Kidney (tissue), 14 donors: ENCODE results near the gene CXCR6. TPM values are rescaled to one million over a fixed set of nuclear protein-coding genes. Genes with fewer than 3 reads are reported as not detected.

ENCODE experiments used
- DNase-seq, 5 donors: peaks; one replicate each; pipeline ENCODE4 v3.0.0-alpha.2; 2013 to 2020
- FAIRE-seq: peaks from 2 replicates; lab custom pipeline; 2012; peaks lifted over from hg19 to GRCh38; lab: Jason Lieb, UNC
- H3K27ac ChIP-seq, 2 donors: one replicate each; pipeline ENCODE4 v1.7.0; 2013; ENCODE audit warnings: low read depth in 2 of 2, low read length in 2 of 2, inconsistent platforms in 1 of 2
- H3K27me3 ChIP-seq: one replicate; pipeline ENCODE4 v1.7.1; 2013; ENCODE audit warnings: low read length, inconsistent platforms; ENCODE audit not compliant: control insufficient read depth, insufficient read depth
- H3K36me3 ChIP-seq, 3 donors: one replicate each; pipeline versions ENCODE4 v1.7.0 to v1.7.1; 2013; ENCODE audit warnings: low read length in 3 of 3, control low read depth in 1 of 3, inconsistent platforms in 1 of 3; ENCODE audit not compliant: insufficient read depth in 3 of 3, control insufficient read depth in 2 of 3
- H3K4me1 ChIP-seq, 3 donors: one replicate each; pipeline versions ENCODE4 v1.7.0 to v1.7.1; 2013; ENCODE audit warnings: low read length in 3 of 3, inconsistent platforms in 1 of 3, low read depth in 1 of 3; ENCODE audit not compliant: control insufficient read depth in 2 of 3, insufficient read depth in 2 of 3
- H3K4me3 ChIP-seq, 3 donors: one replicate each; pipeline versions ENCODE4 v1.7.0 to v1.8.1; 2013; ENCODE audit warnings: low read length in 3 of 3, control low read depth in 1 of 3, inconsistent platforms in 1 of 3
- H3K9ac ChIP-seq, 3 donors: one replicate each; pipeline versions ENCODE4 v1.7.0 to v1.7.1; 2013; ENCODE audit warnings: low read length in 3 of 3, control low read depth in 1 of 3, inconsistent platforms in 1 of 3
- H3K9me3 ChIP-seq, 3 donors: one replicate each; pipeline versions ENCODE4 v1.7.0 to v1.7.1; 2013; ENCODE audit warnings: low read length in 3 of 3, control low read depth in 1 of 3, inconsistent platforms in 1 of 3; ENCODE audit not compliant: control insufficient read depth in 2 of 3, insufficient read depth in 1 of 3
- CTCF ChIP-seq: IDR thresholded peaks from 3 replicates; pipeline ENCODE4 v1.5.1; 2012; ENCODE audit warnings: mild to moderate bottlenecking, moderate library complexity, borderline replicate concordance; ENCODE audit not compliant: insufficient read depth; ENCODE audit errors: extremely low read depth
- intact Hi-C: fragments of 100-400 bp; cut with DNase I; formaldehyde crosslinking; loops from one replicate; pipeline ENCODE4 v1.11.1; 2022
- polyA plus RNA-seq: library from polyadenylated mRNA; stranded (reverse); fragments of 350-450 nt; fragmentation: Illumina TruSeq; extraction: RNeasy Lipid Tissue Mini Kit (QIAGEN cat#74804); gene quantifications from one replicate; pipeline ENCODE4 v1.2.3, GENCODE V29; 2014; ENCODE audit warnings: low read depth, low replicate concordance; ENCODE audit not compliant: insufficient read depth
- total RNA-seq: library from RNA; stranded (reverse); fragmentation: NEBNext Ultra II Directional; extraction: Animal tissue kit (Norgen Biotek cat#: 25700); gene quantifications from one replicate; pipeline ENCODE4 v1.2.1, GENCODE V29; 2021
- donor health status: control.
- donor health status: control.
- donor health status: control.
- donor health status: control.
- donor health status: control.
- donor health status: DM: yes; HTN: yes; CAD: no.
- donor health status: Normal renal cell carcinoma (clear cell type).

Gene CXCR6
- total and polyA plus RNA-seq, 2 donors from 2014 or later, result 0.39 to 2.7 TPM

- DNase-seq (no peak), FAIRE-seq (no peak)
- no peaks in the 10 kb centered on the region for H3K27me3 ChIP-seq
- no peak overlapping the region for H3K4me3 ChIP-seq
- no peak overlapping the region for H3K9ac ChIP-seq
- peaks cover 0 to 18% (median 11%) of the 10 kb centered on the region in 3 donors for H3K36me3 ChIP-seq
- intact Hi-C loops, result no loop called here
- H3K4me1 ChIP-seq, result no peaks in the 10 kb centered on the region
- H3K9me3 ChIP-seq, result no peaks in the 10 kb centered on the region
- TF ChIP-seq CTCF, result no peak
- no peak overlapping the region for H3K27ac ChIP-seq
Measured at GRCh38 chr3:45917146-45917898, 25.9 kb upstream of the CXCR6 start.

GRCh38 chr3:45921158-45922038 lies 21.9 kb upstream of the CXCR6 start:
- DNase-seq (no peak), FAIRE-seq (no peak)
- Histone ChIP-seq H3K4me1 (no peaks in the 10 kb centered on the region), H3K27ac (no peak overlapping the region), H3K36me3 (peaks cover 0 to 36% (median 22%) of the 10 kb centered on the region in 3 donors), H3K4me3 (no peak overlapping the region), H3K27me3 (no peaks in the 10 kb centered on the region), H3K9ac (no peak overlapping the region), H3K9me3 (no peaks in the 10 kb centered on the region)
- TF ChIP-seq CTCF, result no peak
- intact Hi-C loops, result no loop called here

- intact Hi-C loops, result no loop called here
- H3K27me3 ChIP-seq, result no peaks in the 10 kb centered on the region
- peaks cover 0 to 36% (median 22%) of the 10 kb centered on the region in 3 donors for H3K36me3 ChIP-seq
- H3K4me1 ChIP-seq, result no peaks in the 10 kb centered on the region
- no peaks in the 10 kb centered on the region for H3K9me3 ChIP-seq
- H3K27ac ChIP-seq, result no peak overlapping the region
- no peak overlapping the region for H3K9ac ChIP-seq
- H3K4me3 ChIP-seq, result no peak overlapping the region
- TF ChIP-seq CTCF, result no peak
- DNase-seq, result no peak
- FAIRE-seq, result no peak
Measured at GRCh38 chr3:45922039-45922326, 21.3 kb upstream of the CXCR6 start.
